ENCODE data around the gene MRPL34.

The MRPL34 gene

GRCh38 chr19:17328517-17329365 lies 23.1 kb downstream of the MRPL34 start:
- no peak for DNase-seq (ENCODE audit: low spot score)

DNA sequence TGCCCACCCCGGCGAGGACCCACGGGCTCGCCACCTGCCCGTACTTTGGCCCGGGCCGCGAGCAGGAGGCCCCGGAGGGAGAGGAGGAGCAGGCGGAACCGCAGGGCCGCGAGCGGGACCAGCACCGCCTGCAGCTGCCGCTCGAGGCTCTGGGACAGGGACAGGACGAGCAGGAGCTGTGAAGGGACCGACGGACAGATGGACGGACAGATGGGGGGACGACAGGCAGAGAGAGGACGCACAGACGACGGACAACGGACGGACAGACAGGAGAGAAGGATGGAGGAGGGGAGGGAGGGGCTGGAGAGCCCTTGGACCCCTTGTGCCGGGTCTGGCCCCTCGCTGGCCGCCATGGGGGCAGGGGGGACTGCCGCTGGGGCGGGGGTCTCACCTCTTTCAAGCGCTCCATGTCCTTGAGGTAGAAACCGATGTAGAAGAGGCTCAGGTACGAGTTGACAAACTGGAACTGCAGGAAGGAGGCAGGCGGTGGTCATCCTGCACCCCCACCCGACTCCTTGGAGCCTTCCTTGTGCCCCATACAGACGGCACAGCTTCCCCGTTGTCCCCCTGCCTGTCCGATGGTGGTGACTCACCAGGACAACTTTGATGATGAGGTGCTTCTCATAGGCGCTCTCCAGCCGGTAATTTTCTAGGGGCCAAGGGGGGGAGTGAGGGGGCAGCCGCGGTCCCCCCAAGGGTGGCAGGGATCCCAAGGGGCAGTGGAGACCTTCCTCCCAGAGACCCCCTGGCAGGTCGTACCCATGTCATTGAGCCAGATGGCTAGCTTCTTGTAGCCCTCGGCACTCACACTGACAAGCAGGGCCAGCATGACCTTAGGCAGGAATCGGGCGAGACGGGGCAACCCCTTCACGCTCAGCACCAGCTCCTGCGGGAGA lies 23.9 kb downstream of the MRPL34 start:
- DNase-seq (ENCODE audit: low spot score) = no peak

- no peak for DNase-seq (ENCODE audit: low spot score)
Measured at GRCh38 chr19:17330262-17331044, 24.8 kb downstream of the MRPL34 start.

- no peak for DNase-seq (ENCODE audit: low spot score)
Measured at GRCh38 chr19:17331045-17331558, 25.4 kb downstream of the MRPL34 start.

DNA sequence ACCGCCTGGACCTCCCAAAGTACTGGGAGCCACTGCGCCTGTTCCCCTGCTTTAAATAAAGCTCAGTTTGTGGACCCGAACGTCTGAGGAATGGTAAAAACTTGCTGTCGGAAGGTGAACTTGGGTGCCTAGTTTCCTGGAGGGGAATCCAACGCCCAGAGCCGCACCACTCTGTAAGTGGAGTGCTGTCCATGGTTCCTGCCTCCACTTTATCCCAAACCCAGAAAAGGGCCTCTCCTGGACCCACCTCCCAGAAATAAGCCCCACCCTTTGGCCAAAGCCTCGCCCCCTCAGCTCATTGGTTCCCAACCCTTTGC lies 26.6 kb downstream of the MRPL34 start:
- DNase-seq (ENCODE audit: low spot score) = no peak

- peak; percentile 52 for DNase-seq (ENCODE audit: low spot score)
Measured at GRCh38 chr19:17332677-17333581, 27.3 kb downstream of the MRPL34 start.

DNA sequence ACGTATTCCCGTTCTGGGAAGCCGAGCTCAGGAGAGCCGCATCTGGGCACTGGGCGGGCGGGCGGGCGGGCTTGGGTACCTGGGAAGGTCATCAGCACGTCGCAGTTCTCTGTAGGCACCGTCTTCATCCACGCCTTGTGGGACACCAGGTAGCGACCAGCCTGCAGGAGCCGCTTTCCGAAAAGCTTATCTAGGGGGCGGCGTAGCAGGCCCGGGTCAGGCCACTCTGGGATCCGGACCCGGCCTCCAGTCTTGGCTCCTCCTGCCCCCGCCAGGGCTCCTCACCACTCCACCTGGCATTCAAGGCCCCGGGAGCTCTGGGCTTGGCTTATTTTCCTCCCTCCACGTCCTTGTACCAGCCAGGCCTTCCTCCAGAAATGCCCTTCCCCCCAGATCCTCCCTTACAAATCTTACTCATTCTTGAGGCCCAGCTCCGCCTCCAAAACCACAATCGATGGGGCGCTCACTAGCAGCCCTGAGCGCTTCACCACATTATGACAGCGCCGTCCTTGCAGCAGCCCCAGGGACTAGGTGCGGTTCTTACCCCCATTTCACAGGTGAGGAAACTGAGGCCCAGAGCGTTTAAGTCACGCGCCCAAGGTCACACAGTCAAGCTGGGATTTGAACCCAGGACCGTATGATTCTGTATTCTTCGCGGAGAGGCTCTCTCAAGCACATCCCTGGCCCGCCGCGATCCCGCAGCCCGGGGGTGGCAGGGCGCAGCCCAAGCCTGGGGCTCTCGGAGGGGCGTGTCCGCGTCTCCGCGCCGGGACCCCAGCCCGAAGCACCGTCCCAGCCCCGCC lies 28.1 kb downstream of the MRPL34 start:
- DNase-seq (ENCODE audit: low spot score) = peak; percentile 89

DNA sequence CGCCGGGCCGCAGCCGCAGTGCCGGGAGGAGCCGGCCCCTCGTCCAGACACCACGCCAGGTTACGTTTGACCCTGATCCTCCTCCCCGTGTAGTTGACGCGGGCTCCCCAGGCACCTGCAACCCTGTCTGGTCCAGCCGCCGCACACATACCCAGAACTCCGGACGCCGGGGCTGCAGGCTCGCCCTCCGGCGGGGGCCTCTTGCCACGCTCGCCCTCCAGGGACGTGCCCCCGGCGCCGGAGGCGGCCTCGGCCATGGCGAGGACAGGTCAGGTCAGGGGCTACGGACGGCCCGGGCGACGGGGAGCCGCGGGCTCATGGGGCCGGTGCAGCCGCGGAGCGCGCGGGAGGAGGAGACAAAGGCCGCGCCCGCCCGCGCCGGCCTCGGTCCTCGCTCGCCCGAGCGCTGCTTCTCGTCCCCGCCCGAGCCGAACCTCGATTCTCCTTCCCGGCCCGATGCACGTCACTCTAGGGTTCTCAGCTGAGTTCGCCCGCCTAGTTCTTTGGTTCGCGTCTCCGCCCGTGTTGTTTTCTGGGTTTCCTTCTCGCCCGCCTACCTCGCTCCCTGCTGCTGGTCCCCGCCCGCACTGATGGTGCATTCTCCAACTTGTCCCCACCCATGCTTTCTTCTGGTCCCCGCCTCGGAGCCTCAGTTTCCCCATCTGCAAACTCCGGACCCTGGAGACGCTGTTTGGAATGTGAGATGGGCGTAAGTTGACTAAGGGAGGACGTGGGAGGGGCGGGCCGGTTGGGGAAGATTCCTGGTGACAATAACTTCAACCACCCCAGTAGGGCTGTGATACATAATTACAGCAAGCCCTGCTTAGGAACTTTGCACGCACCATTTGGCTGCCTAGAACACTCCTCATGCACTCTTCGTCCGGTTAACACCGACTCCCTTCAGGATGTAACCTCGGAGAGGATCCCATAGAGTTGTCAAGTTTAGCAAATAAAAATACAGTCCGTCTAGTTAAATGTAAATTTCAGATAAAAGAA lies 29.0 kb downstream of the MRPL34 start, which contains the start of gene ANO8:
Gene ANO8 (minus strand): TSS at position 442 of the 996 bp plus-strand sequence. CDS start 185 bp downstream, at position 257.
- peak; percentile 96 for DNase-seq (ENCODE audit: low spot score)

DNA sequence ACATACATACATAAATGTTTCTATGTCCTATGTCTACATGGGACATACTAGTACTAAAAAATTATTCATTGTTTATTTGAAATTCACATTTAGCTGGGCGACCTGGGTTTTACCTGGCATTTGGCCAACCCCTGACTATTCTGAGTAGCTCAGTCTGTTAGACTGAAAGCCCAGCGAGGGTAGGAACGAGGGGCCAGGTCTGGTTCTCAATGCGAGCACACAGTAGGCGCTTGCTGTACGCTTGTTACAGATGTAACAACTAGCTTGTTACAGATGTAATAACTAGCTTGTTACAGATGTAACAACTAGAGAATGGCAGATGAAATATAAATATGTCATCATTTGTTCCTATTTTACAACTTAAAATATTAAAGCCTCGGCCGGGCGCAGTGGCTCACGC lies 29.9 kb downstream of the MRPL34 start:
- no peak for DNase-seq (ENCODE audit: low spot score)

GRCh38 chr19:17336872-17337674 lies 31.4 kb downstream of the MRPL34 start, which contains the start of gene GTPBP3:
TSS of gene GTPBP3 (plus strand) at chr19:17337553. CDS start at chr19:17337612, 59 bp downstream.
- peak; percentile 98 for DNase-seq (ENCODE audit: low spot score)

GRCh38 chr19:17337675-17338432 lies 32.2 kb downstream of the MRPL34 start:
- peak; percentile 26 for DNase-seq (ENCODE audit: low spot score)

DNA sequence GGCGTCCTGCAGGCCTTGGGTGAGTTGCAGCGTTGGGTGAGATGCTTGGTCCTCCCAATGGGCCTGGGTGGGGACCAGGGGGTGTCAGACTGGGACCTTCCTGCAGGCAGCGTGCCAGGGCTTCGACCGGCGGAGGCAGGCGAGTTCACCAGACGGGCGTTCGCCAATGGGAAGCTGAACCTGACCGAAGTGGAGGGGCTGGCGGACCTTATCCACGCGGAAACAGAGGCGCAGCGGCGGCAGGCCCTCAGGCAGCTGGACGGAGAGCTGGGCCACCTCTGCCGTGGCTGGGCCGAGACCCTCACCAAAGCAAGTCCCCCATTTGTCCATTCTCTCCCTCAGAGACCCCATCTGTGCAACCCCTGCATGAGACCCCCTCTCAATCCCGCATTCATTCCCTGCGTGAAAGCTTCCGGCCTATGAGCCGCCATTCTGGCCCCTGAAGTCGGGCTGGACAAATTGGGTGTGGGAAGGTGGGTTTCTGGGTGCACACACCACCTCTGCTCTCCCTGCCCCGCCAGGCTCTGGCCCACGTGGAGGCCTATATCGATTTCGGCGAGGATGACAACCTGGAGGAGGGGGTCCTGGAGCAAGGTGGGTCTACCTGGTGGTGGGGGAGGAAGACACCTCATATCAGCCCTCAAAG lies 32.9 kb downstream of the MRPL34 start:
- DNase-seq (ENCODE audit: low spot score) = no peak

DNA sequence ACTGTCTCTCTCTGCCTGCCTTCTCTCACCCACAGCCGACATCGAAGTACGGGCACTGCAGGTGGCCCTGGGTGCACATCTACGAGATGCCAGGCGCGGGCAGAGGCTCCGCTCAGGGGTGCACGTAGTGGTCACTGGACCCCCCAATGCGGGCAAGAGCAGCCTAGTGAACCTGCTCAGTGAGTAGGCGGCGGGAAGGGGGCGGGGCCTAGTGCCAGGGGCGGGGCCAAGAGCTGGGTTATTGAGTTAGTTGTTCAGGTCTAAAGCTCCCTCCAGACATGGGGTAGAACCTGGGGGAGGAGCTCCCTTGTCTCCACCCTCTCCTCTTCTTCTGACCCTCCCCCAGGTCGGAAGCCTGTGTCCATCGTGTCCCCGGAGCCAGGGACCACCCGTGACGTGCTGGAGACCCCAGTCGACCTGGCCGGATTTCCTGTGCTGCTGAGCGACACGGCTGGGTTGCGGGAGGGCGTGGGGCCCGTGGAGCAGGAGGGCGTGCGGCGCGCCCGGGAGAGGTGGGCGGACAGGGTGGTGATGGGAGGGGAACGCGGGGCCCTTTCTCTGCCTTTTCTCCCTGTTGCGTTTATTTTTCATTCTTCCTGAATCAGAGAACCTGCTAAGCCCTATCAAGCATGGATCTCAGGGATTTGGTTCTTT lies 33.5 kb downstream of the MRPL34 start:
- DNase-seq (ENCODE audit: low spot score) = no peak

GRCh38 chr19:17340302-17340870 lies 34.7 kb downstream of the MRPL34 start:
- DNase-seq (ENCODE audit: low spot score) = no peak

- DNase-seq (ENCODE audit: low spot score) = no peak
Measured at GRCh38 chr19:17340871-17341357, 35.2 kb downstream of the MRPL34 start.

All from kidney tubule cell (primary cell).